Measurements from ENCODE around the gene SPG11.

- TF ChIP-seq FOXM1 (IDR thresholded peaks at IDR 0.05; ENCODE audit: borderline replicate concordance) (no peak), SUZ12 (IDR thresholded peaks at IDR 0.05) (no peak), CTBP1 (IDR thresholded peaks at IDR 0.05; ENCODE audit: borderline replicate concordance) (no peak), LEF1 (IDR thresholded peaks at IDR 0.05; ENCODE audit: borderline replicate concordance) (no peak)
Observed at GRCh38 chr15:44666210-44667038, 3.0 kb upstream of the SPG11 start.

All from HEK293T (cell line).